ENCODE results near the gene NBEAL1. TPM values are rescaled to one million over a fixed set of nuclear protein-coding genes. Genes with fewer than 3 reads are reported as not detected.

The NBEAL1 gene
- total and polyA plus RNA-seq, 2 of the 8 experiments (the other 6 are each of a cell fraction or from before 2014, with no cell fraction given) = 2.3 to 10.7 TPM

- TF ChIP-seq TAF1 (IDR thresholded peaks at IDR 0.05; ENCODE audit: low read depth, low read length) (no peak), GABPA (IDR thresholded peaks at IDR 0.05; ENCODE audit: borderline replicate concordance, insufficient read depth, low read length) (no peak), CHD2 (IDR thresholded peaks at IDR 0.05; ENCODE audit: low read length) (no peak), KDM5A (IDR thresholded peaks at IDR 0.05; ENCODE audit: low read length) (no peak)
Observed at GRCh38 chr2:203030991-203031390, 16.3 kb downstream of the NBEAL1 start (continued).
